ENCODE measurements around the gene ZNF225. TPM values are rescaled to one million over a fixed set of nuclear protein-coding genes. Genes with fewer than 3 reads are reported as not detected.

ZNF225 gene
- total RNA-seq, 1 experiment from 2014 or later, result 3.5 TPM

- in situ Hi-C loops (cut with HindIII; ENCODE audit: low pct_unique_long_range_greater_than_20kb, low sequenced_read_pairs), result no loop called here
- intact Hi-C loops (cut with micrococcal nuclease; ENCODE audit: unreplicated experiment), result no loop called here
- H3K36me3 ChIP-seq (ENCODE audit: control insufficient read depth, insufficient read depth, low read length), result no peaks in the 10 kb centered on the region
- H3K27ac ChIP-seq (ENCODE audit: low read length), result no peak overlapping the region
- TF ChIP-seq TCF7L2 (IDR thresholded peaks at IDR 0.05; ENCODE audit: low read depth, low read length), result no peak
- TF ChIP-seq REST (IDR thresholded peaks at IDR 0.05; ENCODE audit: insufficient read depth in 1 of 2, low read depth in 2 of 2, low read length in 1 of 2), result no peak
- TF ChIP-seq, protein P1, sequence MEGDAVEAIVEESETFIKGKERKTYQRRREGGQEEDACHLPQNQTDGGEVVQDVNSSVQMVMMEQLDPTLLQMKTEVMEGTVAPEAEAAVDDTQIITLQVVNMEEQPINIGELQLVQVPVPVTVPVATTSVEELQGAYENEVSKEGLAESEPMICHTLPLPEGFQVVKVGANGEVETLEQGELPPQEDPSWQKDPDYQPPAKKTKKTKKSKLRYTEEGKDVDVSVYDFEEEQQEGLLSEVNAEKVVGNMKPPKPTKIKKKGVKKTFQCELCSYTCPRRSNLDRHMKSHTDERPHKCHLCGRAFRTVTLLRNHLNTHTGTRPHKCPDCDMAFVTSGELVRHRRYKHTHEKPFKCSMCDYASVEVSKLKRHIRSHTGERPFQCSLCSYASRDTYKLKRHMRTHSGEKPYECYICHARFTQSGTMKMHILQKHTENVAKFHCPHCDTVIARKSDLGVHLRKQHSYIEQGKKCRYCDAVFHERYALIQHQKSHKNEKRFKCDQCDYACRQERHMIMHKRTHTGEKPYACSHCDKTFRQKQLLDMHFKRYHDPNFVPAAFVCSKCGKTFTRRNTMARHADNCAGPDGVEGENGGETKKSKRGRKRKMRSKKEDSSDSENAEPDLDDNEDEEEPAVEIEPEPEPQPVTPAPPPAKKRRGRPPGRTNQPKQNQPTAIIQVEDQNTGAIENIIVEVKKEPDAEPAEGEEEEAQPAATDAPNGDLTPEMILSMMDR (IDR thresholded peaks at IDR 0.05), result no peak
- no peak overlapping the region for H3K4me3 ChIP-seq (ENCODE audit: low read depth in 2 of 2, low read length in 2 of 2)
- DNase-seq (ENCODE audit: low read depth, low spot score) (no peak), ATAC-seq (no peak)
- H3K4me1 ChIP-seq (ENCODE audit: control insufficient read depth, insufficient read depth, low read length), result no peaks in the 10 kb centered on the region
- ChIA-PET POLR2A (no interaction called here), CTCF (no interaction called here)
- H3K27me3 ChIP-seq (ENCODE audit: control insufficient read depth, insufficient read depth, low read length), result no peaks in the 10 kb centered on the region
- H3K9me3 ChIP-seq (ENCODE audit: control insufficient read depth, insufficient read depth, low read depth, low read length), result peaks cover 4% of the 10 kb centered on the region; the same call in 1 of the 2 replicates
- BruUV-seq (replicated peaks), result no TSS peak
These were observed 68.9 kb downstream of the ZNF225 start for GRCh38 chr19:44182145-44182544.

Other genes with a start within 250 kb of the ZNF225 start
- 2.4 TPM for gene ZNF404, start 229.4 kb upstream of the ZNF225 start, total RNA-seq (2021; ENCODE audit: unreplicated experiment)
- gene ZNF45, start 178.1 kb upstream of the ZNF225 start, total RNA-seq (2021; ENCODE audit: unreplicated experiment), result 10.7 TPM
- gene ZNF221, start 162.2 kb upstream of the ZNF225 start, total RNA-seq (2021; ENCODE audit: unreplicated experiment), result 2.8 TPM
- gene ZNF155, start 129.2 kb upstream of the ZNF225 start, total RNA-seq (2021; ENCODE audit: unreplicated experiment), result 5.0 TPM
- 4.2 TPM for gene ZNF230, start 110.4 kb upstream of the ZNF225 start, total RNA-seq (2021; ENCODE audit: unreplicated experiment)
- 3.1 TPM for gene ZNF222, start 88.0 kb upstream of the ZNF225 start, total RNA-seq (2021; ENCODE audit: unreplicated experiment)
- gene ZNF223, start 61.4 kb upstream of the ZNF225 start, total RNA-seq (2021; ENCODE audit: unreplicated experiment), result 2.2 TPM
- gene ZNF284, start 41.2 kb upstream of the ZNF225 start, total RNA-seq (2021; ENCODE audit: unreplicated experiment), result 0.87 TPM
- 13.4 TPM for gene ZNF224, start 19.0 kb upstream of the ZNF225 start, total RNA-seq (2021; ENCODE audit: unreplicated experiment)
- gene ZNF234, start 28.2 kb downstream of the ZNF225 start, total RNA-seq (2021; ENCODE audit: unreplicated experiment), result 6.4 TPM
- gene ZNF226, start 51.7 kb downstream of the ZNF225 start, total RNA-seq (2021; ENCODE audit: unreplicated experiment), result 21.7 TPM
- gene ZNF227, start 99.1 kb downstream of the ZNF225 start, total RNA-seq (2021; ENCODE audit: unreplicated experiment), result 15.4 TPM
- gene ZNF233, start 146.5 kb downstream of the ZNF225 start, total RNA-seq (2021; ENCODE audit: unreplicated experiment), result 1.8 TPM
- gene ZNF235, start 191.6 kb downstream of the ZNF225 start, total RNA-seq (2021; ENCODE audit: unreplicated experiment), result 5.1 TPM
- 4.3 TPM for gene ZNF112, start 243.3 kb downstream of the ZNF225 start, total RNA-seq (2021; ENCODE audit: unreplicated experiment)

Measured in Panc1 (cell line).